Heart left ventricle (tissue), 13 donors: Measurements from ENCODE around the gene SLAIN1.

ENCODE experiments used
- CTCF ChIP-seq, 12 donors: fragments of 200-600 bp; sonication (generic) in 4 of 12; IDR thresholded peaks; one replicate each; pipeline versions ENCODE4 v1.5.0 to v1.8.0; 2018 to 2022; ENCODE audit warnings: antibody characterized with exemption in 12 of 12, mild to moderate bottlenecking in 5 of 12
- POLR2A ChIP-seq, 2 donors: fragments of 450-650 bp; IDR thresholded peaks; one replicate each; pipeline ENCODE4 v1.6.1; 2017; ENCODE audit warnings: antibody characterized with exemption in 2 of 2, mild to moderate bottlenecking in 2 of 2, moderate library complexity in 2 of 2
- donor health status: ischemic (EF 13 %, LVEDD 7.1; RV severe dilation, severe dysfunction).
- donor health status: DM: no; HTN: yes; CAD: no.
- donor health status: DM: no; HTN: no; CAD: no.
- donor health status: ischemic (EF 25% LVEDD 6.9; RV normal size, moderate dysfunction).
- donor health status: ischemic (EF 25% LVEDD 5.7; RV mildly dilated, moderate dysfunction).
- donor health status: ischemic (EF 35%, LVEDD 5.7; RV mildly dilated, moderate dysfunction).
- donor health status: nonischemic (EF 11% LVEDD 7.7; RV severe dilation, severe dysfunction).
- donor health status: DM: yes; HTN: yes; CAD: no.
- donor health status: PGD.
- donor health status: ischemic (EF 29% LVEDD 5.4; RV normal size, mild dysfunction).
- donor health status: nonischemic (EF 23%, LVEDD 6.1; RV moderate dilation, normal function).

GRCh38 chr13:77653301-77653700, 44.2 kb upstream of the SLAIN1 start:
- TF ChIP-seq CTCF (IDR thresholded peaks at IDR 0.05), result no peak
- no peak for TF ChIP-seq POLR2A (IDR thresholded peaks at IDR 0.05)
